H1 (cell line): ENCODE measurements around the gene PTTG1IP. TPM values are rescaled to one million over a fixed set of nuclear protein-coding genes. Genes with fewer than 3 reads are reported as not detected.

Source experiments
- CTCF ChIA-PET: fragments of 300-600 bp; sonication (Branson Sonifier 250); formaldehyde crosslinking; loops from one replicate; lab custom pipeline; 2021; ENCODE audit not compliant: partially characterized antibody; lab: Charles Lee
- POLR2A ChIA-PET: fragments of 300-600 bp; sonication (Branson Sonifier 250); formaldehyde crosslinking; loops from one replicate; lab custom pipeline; 2021; ENCODE audit warnings: inconsistent platforms; ENCODE audit not compliant: partially characterized antibody; lab: Charles Lee
- DNase-seq, 2 experiments: peaks; one replicate each; pipeline versions ENCODE4 v3.0.0 to v3.0.0-alpha.2; 2010 to 2022; ENCODE audit warnings: low spot score in 2 of 2, low read depth in 1 of 2, mixed read lengths in 1 of 2
- FAIRE-seq: peaks from 2 replicates; lab custom pipeline; 2011; peaks lifted over from hg19 to GRCh38; lab: Jason Lieb, UNC
- H2AFZ ChIP-seq: 2 replicates; pipeline ENCODE4 v1.8.1; 2012; ENCODE audit warnings: low read length, inconsistent platforms
- H2AK5ac ChIP-seq: 2 replicates; pipeline ENCODE4 v1.6.1; 2013; ENCODE audit warnings: low read depth, low read length
- H2BK120ac ChIP-seq: replicated peaks from 2 replicates; pipeline ENCODE3; 2013; ENCODE audit warnings: low read depth, low read length, inconsistent platforms
- H2BK12ac ChIP-seq: 2 replicates; pipeline ENCODE4 v1.6.1; 2013; ENCODE audit warnings: low read depth, low read length
- H2BK15ac ChIP-seq: 2 replicates; pipeline ENCODE4 v1.6.1; 2013; ENCODE audit warnings: low read length
- H2BK20ac ChIP-seq: 2 replicates; pipeline ENCODE4 v1.6.1; 2013; ENCODE audit warnings: low read length
- H2BK5ac ChIP-seq: 2 replicates; pipeline ENCODE4 v1.6.1; 2013; ENCODE audit warnings: low read depth, low read length
- H3K14ac ChIP-seq: 2 replicates; pipeline ENCODE4 v1.6.1; 2013; ENCODE audit warnings: inconsistent platforms; ENCODE audit not compliant: insufficient read length
- H3K18ac ChIP-seq: 2 replicates; pipeline ENCODE4 v1.6.1; 2013; ENCODE audit warnings: low read length; ENCODE audit errors: extremely low read depth
- H3K23ac ChIP-seq: 2 replicates; pipeline ENCODE4 v1.6.1; 2013; ENCODE audit warnings: inconsistent platforms; ENCODE audit not compliant: insufficient read length
- H3K23me2 ChIP-seq: 2 replicates; pipeline ENCODE4 v1.6.1; 2013; ENCODE audit warnings: low read depth, low read length
- H3K27ac ChIP-seq: 2 replicates; pipeline ENCODE4 v1.6.1; 2011; ENCODE audit warnings: low read depth, low read length, inconsistent platforms
- H3K27me3 ChIP-seq, 4 experiments: replicated peaks in 1 of 4; 1 replicate in 1 of 4; 2 replicates in 3 of 4; pipeline versions ENCODE4 v1.6.1 to v1.8.1; 2011 to 2013; ENCODE audit warnings: low read length in 3 of 4, mild to moderate bottlenecking in 3 of 4, inconsistent platforms in 2 of 4, mixed read lengths in 2 of 4, moderate library complexity in 1 of 4; ENCODE audit not compliant: control insufficient read depth in 3 of 4, insufficient read depth in 3 of 4; ENCODE audit errors: extremely low read depth in 1 of 4
- H3K36me3 ChIP-seq, 4 experiments: 2 replicates each; pipeline versions ENCODE4 v1.6.1 to v1.8.1; 2011 to 2013; ENCODE audit warnings: mild to moderate bottlenecking in 4 of 4, low read length in 3 of 4, moderate library complexity in 2 of 4, control low read depth in 1 of 4, inconsistent platforms in 1 of 4; ENCODE audit not compliant: insufficient read depth in 4 of 4, control insufficient read depth in 2 of 4
- H3K4ac ChIP-seq: replicated peaks from 2 replicates; pipeline ENCODE3; 2013; ENCODE audit warnings: low read length, low read depth, mixed read lengths, inconsistent platforms; ENCODE audit not compliant: insufficient read length
- H3K4me1 ChIP-seq, 4 experiments: replicated peaks in 1 of 4; 1 replicate in 1 of 4; 2 replicates in 3 of 4; pipeline versions ENCODE4 v1.6.1 to v1.8.1; 2011 to 2013; ENCODE audit warnings: low read length in 3 of 4, inconsistent platforms in 2 of 4, mixed read lengths in 1 of 4; ENCODE audit not compliant: insufficient read depth in 4 of 4, control insufficient read depth in 3 of 4
- H3K4me2 ChIP-seq, 2 experiments: 2 replicates each; pipeline versions ENCODE4 v1.6.1 to v1.8.1; 2011 to 2013; ENCODE audit warnings: low read depth in 2 of 2, low read length in 2 of 2, control low read depth in 1 of 2, inconsistent platforms in 1 of 2, mild to moderate bottlenecking in 1 of 2; ENCODE audit not compliant: insufficient read depth in 1 of 2
- H3K4me3 ChIP-seq, 4 experiments: fragments of 200-600, 300-600 bp in 1 of 4; sonication (generic), shearing (Covaris generic), sonication (Bioruptor Twin) in 1 of 4; 2 replicates each; pipeline versions ENCODE4 v1.5.1 to v1.8.1; 2011 to 2016; ENCODE audit warnings: low read length in 4 of 4, low read depth in 3 of 4, control low read depth in 2 of 4, inconsistent platforms in 2 of 4, mild to moderate bottlenecking in 2 of 4, mixed read lengths in 1 of 4, moderate library complexity in 1 of 4; ENCODE audit not compliant: insufficient read depth in 2 of 4; ENCODE audit errors: extremely low read depth in 1 of 4
- H3K56ac ChIP-seq: replicated peaks from 2 replicates; pipeline ENCODE3; 2013; ENCODE audit warnings: low read depth, mild to moderate bottlenecking, mixed read lengths, low read length, inconsistent platforms; ENCODE audit not compliant: insufficient read length
- H3K79me1 ChIP-seq: 2 replicates; pipeline ENCODE4 v1.6.1; 2013; ENCODE audit warnings: low read depth, low read length, control low read depth
- H3K79me2 ChIP-seq, 2 experiments: 2 replicates each; pipeline versions ENCODE4 v1.6.1 to v1.8.1; 2012 to 2013; ENCODE audit warnings: low read length in 2 of 2, mild to moderate bottlenecking in 2 of 2, inconsistent platforms in 1 of 2; ENCODE audit not compliant: insufficient read depth in 2 of 2, control insufficient read depth in 1 of 2
- H3K9ac ChIP-seq, 4 experiments: replicated peaks in 1 of 4; 1 replicate in 1 of 4; 2 replicates in 3 of 4; pipeline versions ENCODE4 v1.6.1 to v1.8.1; 2011 to 2013; ENCODE audit warnings: low read depth in 3 of 4, low read length in 3 of 4, control low read depth in 2 of 4, mild to moderate bottlenecking in 2 of 4, moderate library complexity in 2 of 4, inconsistent platforms in 1 of 4; ENCODE audit errors: extremely low read depth in 1 of 4
- H3K9me3 ChIP-seq, 2 experiments: 2 replicates each; pipeline versions ENCODE4 v1.6.1 to v1.8.1; 2012 to 2013; ENCODE audit warnings: mild to moderate bottlenecking in 2 of 2, moderate library complexity in 2 of 2, control low read depth in 1 of 2, inconsistent platforms in 1 of 2, low read depth in 1 of 2, low read length in 1 of 2, mixed read lengths in 1 of 2; ENCODE audit not compliant: insufficient read depth in 2 of 2
- H4K20me1 ChIP-seq, 2 experiments: replicated peaks in 1 of 2; 2 replicates each; pipeline versions ENCODE3 to v1.8.1; 2011 to 2013; ENCODE audit warnings: inconsistent platforms in 2 of 2, low read length in 2 of 2, mild to moderate bottlenecking in 1 of 2; ENCODE audit not compliant: insufficient read depth in 2 of 2, control insufficient read depth in 1 of 2
- H4K5ac ChIP-seq: 2 replicates; pipeline ENCODE4 v1.6.1; 2013; ENCODE audit warnings: low read length, low read depth, mixed read lengths, inconsistent platforms; ENCODE audit not compliant: insufficient read length
- H4K8ac ChIP-seq: 2 replicates; pipeline ENCODE4 v1.8.0; 2013; ENCODE audit warnings: mild to moderate bottlenecking, moderate library complexity, low read length, inconsistent platforms; ENCODE audit not compliant: insufficient read depth; ENCODE audit errors: extremely low read depth
- H4K91ac ChIP-seq: replicated peaks from 2 replicates; pipeline ENCODE3; 2013; ENCODE audit warnings: low read length, mixed read lengths, inconsistent platforms; ENCODE audit not compliant: insufficient read length
- CEBPB ChIP-seq: IDR thresholded peaks from 2 replicates; pipeline ENCODE4 v1.6.1; 2012; ENCODE audit warnings: low read depth, low read length
- MAX ChIP-seq: IDR thresholded peaks from 2 replicates; pipeline ENCODE4 v1.6.1; 2012; ENCODE audit warnings: inconsistent platforms
- WGBS, 2 experiments: shearing (Covaris generic) in 1 of 2; methylation state at CpG; one replicate each; pipeline versions ENCODE4 v1.1.6 to v1.1.7; 2013 to 2015; ENCODE audit warnings: low lambda C conversion rate in 2 of 2, mixed read lengths in 2 of 2, inconsistent platforms in 1 of 2, low coverage in 1 of 2, missing lambda C conversion rate in 1 of 2; ENCODE audit not compliant: insufficient replicate concordance in 2 of 2, insufficient coverage in 1 of 2, insufficient read length in 1 of 2; ENCODE audit errors: extremely low coverage in 1 of 2, missing lambda C conversion rate in 1 of 2; 5-methylcytosine and 5-hydroxymethylcytosine counted together
- polyA plus RNA-seq, 7 experiments: library from polyadenylated mRNA; depleted of rRNA in 3 of 7; stranded (reverse) in 5 of 7; unstranded in 2 of 7; fragments of >200 nt in 5 of 7; fragments of 200-250 nt in 2 of 7; gene quantifications; 1 replicate in 5 of 7; 2 replicates in 1 of 7; 4 replicates in 1 of 7; pipeline versions ENCODE4 v1.2.1 to v1.2.3, GENCODE V29; 2011 to 2013; ENCODE audit warnings: missing spikeins in 2 of 7, mixed read lengths in 2 of 7
- total RNA-seq: library from RNA; stranded (reverse); fragmentation: NEBNext Ultra II Directional; extraction: Animal tissue kit (Norgen Biotek cat#: 25700); gene quantifications from 2 replicates; pipeline ENCODE4 v1.2.1, GENCODE V29; 2021

PTTG1IP gene
- total and polyA plus RNA-seq, 2 of the 8 experiments (the other 6 are each of a cell fraction or from before 2014, with no cell fraction given): 90.8 to 130 TPM

DNA sequence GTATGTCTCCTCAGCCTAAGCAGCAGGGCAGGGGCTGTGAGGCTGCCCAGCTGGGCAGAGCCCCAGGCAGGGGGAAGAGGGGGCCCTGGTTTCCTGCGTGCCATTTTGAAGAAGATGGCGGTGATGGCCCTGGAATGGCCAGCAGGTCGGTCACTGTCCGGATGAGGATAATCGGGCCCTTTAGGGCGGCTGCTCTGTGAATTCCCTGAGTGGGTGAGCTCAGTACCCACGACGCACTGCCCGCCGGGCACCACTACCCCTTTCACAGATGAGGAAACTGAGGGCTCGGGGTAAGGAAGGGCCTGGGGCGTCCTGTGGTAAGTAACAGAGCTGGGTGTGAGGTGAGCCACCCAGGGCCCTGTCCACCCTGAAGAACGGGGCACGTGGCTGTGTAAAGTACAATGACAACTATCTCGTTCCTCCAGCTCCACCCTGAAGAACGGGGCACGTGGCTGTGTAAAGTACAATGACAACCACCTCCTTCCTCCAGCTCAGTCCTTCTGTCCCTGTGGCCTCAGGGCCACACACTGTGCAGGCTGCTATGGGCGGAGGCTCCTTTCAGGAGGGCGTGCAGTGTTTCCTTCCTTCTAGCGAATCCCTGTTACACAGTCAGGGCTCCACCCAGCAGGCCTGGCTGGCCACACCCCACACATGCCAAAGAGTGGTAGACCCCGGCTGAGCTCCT lies 24.0 kb upstream of the PTTG1IP start:
- H3K27ac ChIP-seq: no peak overlapping the region
- no peak overlapping the region for H2BK15ac ChIP-seq
- H3K9me3 ChIP-seq: no peaks in the 10 kb centered on the region; a peak in 1 of 4 replicates
- no peak for TF ChIP-seq CEBPB
- peak; percentile 25; the same call in 1 of the 2 replicates for TF ChIP-seq MAX
- TF ChIP-seq, all 59 proteins: peak for 1
- ChIA-PET POLR2A (interaction anchor here (0.6 to 1.4 kb wide), 5 partner anchors 14 to 50 kb away, joined by 3 to 4 read pairs (median 3); partner anchors contain the start of gene PTTG1IP), CTCF (interaction anchor here (0.6 to 2.6 kb wide), 11 partner anchors 9 to 52 kb away, joined by 3 to 10 read pairs (median 4); partner anchors contain the start of gene PTTG1IP)
- no peak overlapping the region for H4K91ac ChIP-seq
- no peak overlapping the region for H4K8ac ChIP-seq
- no peaks in the 10 kb centered on the region; a peak in 1 of 7 replicates for H3K27me3 ChIP-seq
- no peak overlapping the region for H2BK5ac ChIP-seq
- no peak overlapping the region for H3K56ac ChIP-seq
- H3K79me2 ChIP-seq: no peaks in the 10 kb centered on the region
- H2BK12ac ChIP-seq: no peak overlapping the region
- H2AFZ ChIP-seq: no peak overlapping the region
- H3K18ac ChIP-seq: no peak overlapping the region
- DNase-seq: no peak
- H4K20me1 ChIP-seq: peaks cover 0 to 6% of the 10 kb centered on the region in 2 experiments
- no peak overlapping the region for H3K4ac ChIP-seq
- peaks cover 0 to 4% (median 2%) of the 10 kb centered on the region in 4 experiments; a peak in 2 of 7 replicates for H3K4me1 ChIP-seq
- no peak overlapping the region for H2BK120ac ChIP-seq
- FAIRE-seq: no peak
- no peak overlapping the region for H3K23ac ChIP-seq
- H3K79me1 ChIP-seq: no peaks in the 10 kb centered on the region
- WGBS, 2 experiments: 83% methylated on average over 16 of the region's 21 CpGs; no CpG with 5 or more reads in 1 of the 2 experiments
- no peak overlapping the region for H4K5ac ChIP-seq
- no peak overlapping the region for H3K4me3 ChIP-seq
- no peaks in the 10 kb centered on the region; a peak in 1 of 8 replicates for H3K36me3 ChIP-seq
- H3K4me2 ChIP-seq: no peak overlapping the region
- no peak overlapping the region for H2AK5ac ChIP-seq
- H3K14ac ChIP-seq: no peak overlapping the region
- H3K23me2 ChIP-seq: no peaks in the 10 kb centered on the region
- H2BK20ac ChIP-seq: no peak overlapping the region
- no peak overlapping the region for H3K9ac ChIP-seq
